H1 (cell line): ENCODE measurements around the gene RBP4. TPM values are rescaled to one million over a fixed set of nuclear protein-coding genes. Genes with fewer than 3 reads are reported as not detected.

Experiments used
- CHD7 ChIP-seq: fragments of 300-600 bp; sonication (generic); IDR thresholded peaks from 2 replicates; pipeline ENCODE4 v1.7.1; 2012; ENCODE audit warnings: low read length, moderate library complexity, mild to moderate bottlenecking, inconsistent platforms; ENCODE audit not compliant: insufficient replicate concordance
- CTCF ChIP-seq, 3 experiments: IDR thresholded peaks; 1 replicate in 2 of 3; 2 replicates in 1 of 3; pipeline versions ENCODE4 v1.5.1 to v1.6.1; 2011; ENCODE audit warnings: low read length in 3 of 3, mild to moderate bottlenecking in 3 of 3, inconsistent platforms in 2 of 3, low read depth in 1 of 3, moderate library complexity in 1 of 3; ENCODE audit not compliant: insufficient read depth in 1 of 3; ENCODE audit errors: control extremely low read depth in 1 of 3
- EGR1 ChIP-seq: IDR thresholded peaks from 2 replicates; pipeline ENCODE4 v1.6.1; 2011; ENCODE audit warnings: low read depth, low read length, borderline replicate concordance
- RBBP5 ChIP-seq: IDR thresholded peaks from 2 replicates; pipeline ENCODE4 v1.7.1; 2012; ENCODE audit warnings: low read depth, mild to moderate bottlenecking, inconsistent platforms, low read length, moderate library complexity, borderline replicate concordance
- RFX5 ChIP-seq: IDR thresholded peaks from 2 replicates; pipeline ENCODE4 v1.6.1; 2011; ENCODE audit warnings: low read depth, low read length, improper control_type of control experiment, borderline replicate concordance
- SP4 ChIP-seq: IDR thresholded peaks from 2 replicates; pipeline ENCODE4 v1.6.1; 2012; ENCODE audit warnings: low read length, inconsistent platforms
- TBP ChIP-seq: IDR thresholded peaks from 2 replicates; pipeline ENCODE4 v1.6.1; 2011; ENCODE audit warnings: low read depth, low read length, improper control_type of control experiment
- polyA plus RNA-seq, 7 experiments: library from polyadenylated mRNA; depleted of rRNA in 3 of 7; stranded (reverse) in 5 of 7; unstranded in 2 of 7; fragments of >200 nt in 5 of 7; fragments of 200-250 nt in 2 of 7; gene quantifications; 1 replicate in 5 of 7; 2 replicates in 1 of 7; 4 replicates in 1 of 7; pipeline versions ENCODE4 v1.2.1 to v1.2.3, GENCODE V29; 2011 to 2013; ENCODE audit warnings: missing spikeins in 2 of 7, mixed read lengths in 2 of 7
- total RNA-seq: library from RNA; stranded (reverse); fragmentation: NEBNext Ultra II Directional; extraction: Animal tissue kit (Norgen Biotek cat#: 25700); gene quantifications from 2 replicates; pipeline ENCODE4 v1.2.1, GENCODE V29; 2021

RBP4 gene
- total and polyA plus RNA-seq, 2 of the 8 experiments (the other 6 are each of a cell fraction or from before 2014, with no cell fraction given): 0.42 to 0.97 TPM

GRCh38 chr10:93589648-93590562 is 11.1 kb downstream of the RBP4 start (continued):
- TF ChIP-seq CHD7 (no peak), RBBP5 (no peak), CTCF (IDR thresholded peaks at IDR 0.05; ENCODE audit: control extremely low read depth in 1 of 3, insufficient read depth in 1 of 3, low read depth in 1 of 3, low read length in 3 of 3) (no peak), TBP (no peak), EGR1 (no peak), RFX5 (no peak), SP4 (no peak)
